ENCODE data around the gene ATF7IP. TPM values are rescaled to one million over a fixed set of nuclear protein-coding genes. Genes with fewer than 3 reads are reported as not detected.
A peak's percentile ranks its signal among the peaks of the same experiment; 100 is the strongest.
"Not testable (repeated sequence)": the region's sequence is repeated elsewhere in the genome, so short reads cannot be mapped to it uniquely, and the experiment has no call there.

The ATF7IP gene
- total RNA-seq, 1 donor from 2014 or later: 204 TPM

- Mint-ChIP-seq H3K9me3 (ENCODE audit: unreplicated experiment) (peaks cover 8% of the 10 kb centered on the region), H3K4me1 (ENCODE audit: low read depth, unreplicated experiment) (peaks cover 37% of the 10 kb centered on the region), H3K27ac (ENCODE audit: unreplicated experiment) (peak overlapping the region; percentile 14), H3K36me3 (ENCODE audit: unreplicated experiment) (peaks cover 4% of the 10 kb centered on the region), H3K4me3 (ENCODE audit: unreplicated experiment) (no peak overlapping the region), H3K27me3 (ENCODE audit: unreplicated experiment) (peaks cover 1% of the 10 kb centered on the region)
- no peak for DNase-seq
- no peak for TF ChIP-seq CTCF (IDR thresholded peaks at IDR 0.05; ENCODE audit: partially characterized antibody, unreplicated experiment)
Observed at GRCh38 chr12:14396071-14396470, 30.6 kb downstream of the ATF7IP start.

- TF ChIP-seq CTCF (IDR thresholded peaks at IDR 0.05; ENCODE audit: partially characterized antibody, unreplicated experiment): no peak
- Mint-ChIP-seq H3K36me3 (ENCODE audit: unreplicated experiment) (peaks cover 4% of the 10 kb centered on the region), H3K27ac (ENCODE audit: unreplicated experiment) (no peak overlapping the region), H3K9me3 (ENCODE audit: unreplicated experiment) (peaks cover 11% of the 10 kb centered on the region), H3K4me3 (ENCODE audit: unreplicated experiment) (no peak overlapping the region), H3K4me1 (ENCODE audit: low read depth, unreplicated experiment) (peaks cover 41% of the 10 kb centered on the region), H3K27me3 (ENCODE audit: unreplicated experiment) (peaks cover 3% of the 10 kb centered on the region)
- DNase-seq: no peak
Observed at GRCh38 chr12:14399871-14400270, 34.4 kb downstream of the ATF7IP start.

- H3K4me1 Mint-ChIP-seq (ENCODE audit: low read depth, unreplicated experiment): peaks cover 36% of the 10 kb centered on the region
- TF ChIP-seq CTCF (IDR thresholded peaks at IDR 0.05; ENCODE audit: partially characterized antibody, unreplicated experiment): no peak
- no peak for DNase-seq
- H3K27me3 Mint-ChIP-seq (ENCODE audit: unreplicated experiment): peaks cover 3% of the 10 kb centered on the region
- peaks cover 11% of the 10 kb centered on the region for H3K9me3 Mint-ChIP-seq (ENCODE audit: unreplicated experiment)
- H3K27ac Mint-ChIP-seq (ENCODE audit: unreplicated experiment): peak overlapping the region; percentile 1
- H3K36me3 Mint-ChIP-seq (ENCODE audit: unreplicated experiment): peaks cover 4% of the 10 kb centered on the region
- no peak overlapping the region for H3K4me3 Mint-ChIP-seq (ENCODE audit: unreplicated experiment)
Observed at GRCh38 chr12:14400599-14400998, 35.1 kb downstream of the ATF7IP start.

- Mint-ChIP-seq H3K9me3 (ENCODE audit: unreplicated experiment) (peaks cover 11% of the 10 kb centered on the region), H3K27ac (ENCODE audit: unreplicated experiment) (peak overlapping the region; percentile 67), H3K4me1 (ENCODE audit: low read depth, unreplicated experiment) (peaks cover 34% of the 10 kb centered on the region)
- H3K36me3 Mint-ChIP-seq (ENCODE audit: unreplicated experiment); DNase-seq; H3K27me3 Mint-ChIP-seq (ENCODE audit: unreplicated experiment); H3K4me3 Mint-ChIP-seq (ENCODE audit: unreplicated experiment): not testable (repeated sequence)
Observed at GRCh38 chr12:14401267-14401666, 35.8 kb downstream of the ATF7IP start.

GRCh38 chr12:14402697-14403096 is 37.2 kb downstream of the ATF7IP start:
- H3K27ac Mint-ChIP-seq (ENCODE audit: unreplicated experiment): peak overlapping the region; percentile 59
- peaks cover 34% of the 10 kb centered on the region for H3K4me1 Mint-ChIP-seq (ENCODE audit: low read depth, unreplicated experiment)
- no peak overlapping the region for H3K4me3 Mint-ChIP-seq (ENCODE audit: unreplicated experiment)
- peaks cover 4% of the 10 kb centered on the region for H3K36me3 Mint-ChIP-seq (ENCODE audit: unreplicated experiment)
- H3K9me3 Mint-ChIP-seq (ENCODE audit: unreplicated experiment): peaks cover 9% of the 10 kb centered on the region
- no peak for TF ChIP-seq CTCF (IDR thresholded peaks at IDR 0.05; ENCODE audit: partially characterized antibody, unreplicated experiment)
- DNase-seq: no peak
- peaks cover 3% of the 10 kb centered on the region for H3K27me3 Mint-ChIP-seq (ENCODE audit: unreplicated experiment)
